ENCODE data around the gene C1QB. TPM values are rescaled to one million over a fixed set of nuclear protein-coding genes. Genes with fewer than 3 reads are reported as not detected.

Gene C1QB
- polyA plus RNA-seq, 3 donors, result 56.6 to 288 (median 253) TPM

- WGBS, 3 donors, result 44 to 51% (median 46%) methylated on average over 11 of the region's 11 CpGs
Measured at GRCh38 chr1:22628698-22629444, 24.2 kb upstream of the C1QB start.

GRCh38 chr1:22629886-22630285, 23.1 kb upstream of the C1QB start:
- WGBS, 3 donors, result 32 to 67% (median 44%) methylated on average over 2 of the region's 2 CpGs
- H3K27ac ChIP-seq (ENCODE audit: low read depth, low read length), result no peak overlapping the region

More at GRCh38 chr1:22628698-22629444, 24.2 kb upstream of the C1QB start:
- no peak overlapping the region for H3K27ac ChIP-seq (ENCODE audit: low read depth, low read length)

- 83 to 93% (median 91%) methylated on average over 10 of the region's 10 CpGs for WGBS, 3 donors
- no peak overlapping the region for H3K27ac ChIP-seq (ENCODE audit: low read depth, low read length)
Measured at GRCh38 chr1:22633697-22634463, 19.2 kb upstream of the C1QB start.

- no peak overlapping the region for H3K27ac ChIP-seq (ENCODE audit: low read depth, low read length)
- 24 to 68% (median 66%) methylated on average over 5 to 7 of the region's 7 CpGs for WGBS, 3 donors
Measured at GRCh38 chr1:22635436-22635835, 17.6 kb upstream of the C1QB start.

- whole genome bisulfite sequencing, 3 donors, result 42 to 47% (median 46%) methylated on average over 5 of the region's 5 CpGs
- no peak within 1 kb of the TSS for H3K27ac ChIP-seq (ENCODE audit: low read depth, low read length)
Measured at GRCh38 chr1:22636353-22636752, 16.7 kb upstream of the C1QB start, which contains the start of gene C1QA. TSS of gene C1QA (plus strand) at chr1:22636628. CDS start at chr1:22637617, 989 bp downstream.

- H3K27ac ChIP-seq (ENCODE audit: low read depth, low read length), result no peak overlapping the region
- 37 to 79% (median 74%) methylated on average over 6 of the region's 6 CpGs for WGBS, 3 donors
Measured at GRCh38 chr1:22636927-22637326, 16.1 kb upstream of the C1QB start.

- no peak overlapping the region for H3K27ac ChIP-seq (ENCODE audit: low read depth, low read length)
- 56 to 58% (median 57%) methylated on average over 3 of the region's 3 CpGs for WGBS, 3 donors
Measured at GRCh38 chr1:22637907-22638445, 15.1 kb upstream of the C1QB start.

- 80 to 82% (median 82%) methylated on average over 23 of the region's 23 CpGs for WGBS, 3 donors
- no peak overlapping the region for H3K27ac ChIP-seq (ENCODE audit: low read depth, low read length)
Measured at GRCh38 chr1:22638476-22639234, 14.4 kb upstream of the C1QB start.

- 35 to 76% (median 50%) methylated on average over 8 of the region's 8 CpGs for WGBS, 3 donors
Measured at GRCh38 chr1:22639286-22639685, 13.8 kb upstream of the C1QB start.

GRCh38 chr1:22641247-22641646, 11.8 kb upstream of the C1QB start:
- H3K27ac ChIP-seq (ENCODE audit: low read depth, low read length), result no peak overlapping the region
- WGBS, 3 donors, result 46 to 58% (median 51%) methylated on average over 8 of the region's 8 CpGs

More at GRCh38 chr1:22639286-22639685, 13.8 kb upstream of the C1QB start:
- no peak overlapping the region for H3K27ac ChIP-seq (ENCODE audit: low read depth, low read length)

- WGBS, 3 donors, result 8 to 10% (median 8%) methylated on average over 18 of the region's 18 CpGs
- H3K27ac ChIP-seq (ENCODE audit: low read depth, low read length), result no peak overlapping the region
Measured at GRCh38 chr1:22641906-22642636, 11.0 kb upstream of the C1QB start.

- 63 to 81% (median 68%) methylated on average over 7 to 8 of the region's 8 CpGs for WGBS, 3 donors
- no peak within 1 kb of the TSS for H3K27ac ChIP-seq (ENCODE audit: low read depth, low read length)
Measured at GRCh38 chr1:22643381-22643780, 9.7 kb upstream of the C1QB start, which contains the start of gene C1QC. TSS of gene C1QC (plus strand) at chr1:22643633. CDS start at chr1:22644024, 391 bp downstream.

GRCh38 chr1:22643928-22644327, 9.1 kb upstream of the C1QB start:
- H3K27ac ChIP-seq (ENCODE audit: low read depth, low read length), result no peak overlapping the region
- WGBS, 3 donors, result 65 to 91% (median 77%) methylated on average over 10 to 12 of the region's 12 CpGs

GRCh38 chr1:22645931-22646330, 7.1 kb upstream of the C1QB start:
- WGBS, 3 donors, result 66 to 75% (median 69%) methylated on average over 7 of the region's 7 CpGs
- no peak overlapping the region for H3K27ac ChIP-seq (ENCODE audit: low read depth, low read length)

- 0 to 97% (median 3%) methylated on average over 1 of the region's 1 CpG for WGBS, 3 donors
- H3K27ac ChIP-seq (ENCODE audit: low read depth, low read length), result no peak overlapping the region
Measured at GRCh38 chr1:22646384-22646783, 6.7 kb upstream of the C1QB start.

- WGBS, 3 donors, result 89 to 92% (median 90%) methylated on average over 13 of the region's 13 CpGs
- H3K27ac ChIP-seq (ENCODE audit: low read depth, low read length), result no peak overlapping the region
Measured at GRCh38 chr1:22650089-22650693, 2.8 kb upstream of the C1QB start.

Measured in adipose tissue (tissue), 3 donors.